H4 (cell line): ENCODE results near the gene OR6N2. TPM values are rescaled to one million over a fixed set of nuclear protein-coding genes. Genes with fewer than 3 reads are reported as not detected.

ENCODE experiments used
- DNase-seq: peaks from one replicate; pipeline ENCODE4 v3.0.0-alpha.2; 2015; ENCODE audit warnings: low spot score
- total RNA-seq: library from RNA; depleted of rRNA; stranded (reverse); fragments of >200 nt; shearing (Covaris generic); gene quantifications from 2 replicates; pipeline ENCODE4 v1.2.3, GENCODE V29; 2014; rRNA removed

OR6N2 gene, protein sequence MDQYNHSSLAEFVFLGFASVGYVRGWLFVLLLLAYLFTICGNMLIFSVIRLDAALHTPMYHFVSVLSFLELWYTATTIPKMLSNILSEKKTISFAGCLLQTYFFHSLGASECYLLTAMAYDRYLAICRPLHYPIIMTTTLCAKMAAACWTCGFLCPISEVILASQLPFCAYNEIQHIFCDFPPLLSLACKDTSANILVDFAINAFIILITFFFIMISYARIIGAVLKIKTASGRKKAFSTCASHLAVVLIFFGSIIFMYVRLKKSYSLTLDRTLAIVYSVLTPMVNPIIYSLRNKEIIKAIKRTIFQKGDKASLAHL
- total RNA-seq, result not detected in 2 replicates

DNA sequence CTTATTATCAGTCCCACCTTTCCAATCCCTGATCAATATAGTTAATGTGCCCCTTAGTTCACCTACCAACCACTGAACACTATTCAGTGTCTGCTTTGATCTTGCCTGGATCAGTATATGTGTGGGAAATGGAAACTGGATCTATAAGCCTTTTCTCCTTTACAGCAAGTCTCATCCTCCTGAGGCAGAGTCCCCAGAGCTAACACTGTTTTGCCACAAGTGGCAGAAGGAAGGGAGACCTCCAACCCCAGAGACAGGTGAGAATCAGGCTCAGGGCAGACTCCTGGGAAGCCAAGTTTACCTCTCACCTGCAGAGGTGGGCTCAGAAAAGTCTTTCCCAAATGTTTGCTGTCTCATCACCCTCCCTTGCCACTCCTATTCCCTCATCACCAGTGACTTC, at the start of gene OR6N2:
Gene OR6N2 (minus strand): TSS at position 101 of the 400 bp plus-strand sequence. CDS start 3,569 bp downstream, outside the sequence.
- no peak for DNase-seq

DNA sequence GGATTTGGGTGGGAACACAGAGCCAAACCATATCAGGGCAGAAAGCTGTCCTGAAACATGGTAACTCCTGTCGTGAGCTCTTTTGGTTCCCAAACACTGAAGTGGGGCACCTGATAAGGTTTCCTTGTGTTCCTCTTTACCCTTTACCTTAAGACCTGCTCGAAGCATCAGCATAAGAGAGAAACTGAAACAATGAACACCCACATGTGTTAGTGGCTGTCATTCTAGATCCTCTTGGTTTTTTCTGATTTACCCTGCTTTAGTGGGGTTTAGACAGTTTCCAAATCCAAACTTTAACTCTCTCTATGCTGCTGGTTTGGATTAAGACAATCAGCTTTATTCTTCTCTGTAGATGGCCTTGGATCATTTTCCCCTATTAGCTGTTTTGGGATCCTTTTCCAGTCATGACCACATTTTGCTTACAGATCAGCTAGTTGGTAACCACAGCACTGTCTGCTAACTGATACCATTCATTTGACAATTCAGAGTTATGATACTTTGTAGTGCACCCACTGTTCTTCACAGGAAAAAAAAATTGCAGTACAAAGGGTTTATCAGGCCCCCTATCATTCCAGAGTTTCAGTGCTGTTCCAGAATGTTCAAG, 49.2 kb upstream of the OR6N2 start:
- no peak for DNase-seq

DNA sequence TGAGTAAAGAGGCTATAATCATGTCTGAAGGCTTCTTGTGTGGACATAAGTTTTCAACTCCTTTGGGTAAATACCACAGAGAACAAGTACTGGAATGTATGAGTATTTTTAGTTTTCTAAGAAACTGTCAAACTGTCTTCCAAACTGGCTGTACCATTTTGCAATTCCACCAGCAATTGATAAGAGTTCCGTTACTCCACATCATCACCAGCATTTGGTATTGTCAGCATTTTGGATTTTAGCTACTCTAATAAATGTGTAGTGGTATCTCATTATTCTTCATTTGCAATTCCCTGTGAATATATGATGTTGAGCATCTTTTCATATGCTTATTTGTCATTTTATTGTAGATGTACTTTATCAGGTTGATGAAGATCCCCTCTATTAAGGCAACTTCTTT, 40.7 kb upstream of the OR6N2 start:
- DNase-seq, result no peak

DNA sequence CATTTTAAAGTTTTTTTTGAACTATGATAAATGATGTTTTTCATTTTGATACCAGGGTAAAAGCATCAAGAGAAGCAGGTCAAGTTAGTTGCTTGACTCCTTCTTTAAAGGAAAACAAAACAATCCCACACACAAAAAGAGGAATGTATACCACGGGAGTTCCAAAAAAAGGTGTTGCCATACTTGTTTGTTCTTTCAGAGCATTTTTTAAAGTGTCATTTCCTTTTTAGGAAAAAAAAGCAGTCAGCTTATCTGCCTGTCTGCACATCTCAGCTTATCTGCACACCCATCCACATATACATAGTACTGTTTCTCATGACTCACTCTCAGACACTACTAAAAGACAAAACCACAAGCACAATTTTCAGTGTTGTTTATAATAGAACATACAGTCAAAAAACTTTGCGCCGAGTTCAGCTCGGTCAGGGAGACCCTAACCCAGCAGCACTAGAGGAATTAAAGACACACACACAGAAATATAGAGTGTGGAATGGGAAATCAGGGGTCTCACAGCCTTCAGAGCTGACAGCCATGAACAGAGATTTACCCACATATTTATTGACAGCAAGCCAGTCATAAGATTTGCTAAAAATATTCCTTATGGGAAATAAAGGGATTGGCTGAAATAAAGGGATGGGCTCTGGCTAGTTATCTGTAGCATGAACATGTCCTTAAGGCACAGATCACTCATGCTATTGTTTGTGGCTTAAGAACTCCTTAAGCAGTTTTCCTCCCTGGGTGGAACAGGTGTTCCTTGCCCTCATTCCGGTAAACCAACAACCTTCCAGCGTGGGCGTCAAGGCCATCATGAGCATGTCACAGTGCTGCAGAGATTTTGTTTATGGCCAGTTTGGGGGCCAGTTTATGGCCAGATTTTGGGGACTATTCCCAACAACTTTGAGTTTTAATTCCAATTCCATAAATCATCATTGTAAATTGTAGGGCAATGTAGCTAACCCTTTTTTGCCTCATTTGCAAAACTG, 38.7 kb upstream of the OR6N2 start:
- peak; percentile 33 for DNase-seq

DNA sequence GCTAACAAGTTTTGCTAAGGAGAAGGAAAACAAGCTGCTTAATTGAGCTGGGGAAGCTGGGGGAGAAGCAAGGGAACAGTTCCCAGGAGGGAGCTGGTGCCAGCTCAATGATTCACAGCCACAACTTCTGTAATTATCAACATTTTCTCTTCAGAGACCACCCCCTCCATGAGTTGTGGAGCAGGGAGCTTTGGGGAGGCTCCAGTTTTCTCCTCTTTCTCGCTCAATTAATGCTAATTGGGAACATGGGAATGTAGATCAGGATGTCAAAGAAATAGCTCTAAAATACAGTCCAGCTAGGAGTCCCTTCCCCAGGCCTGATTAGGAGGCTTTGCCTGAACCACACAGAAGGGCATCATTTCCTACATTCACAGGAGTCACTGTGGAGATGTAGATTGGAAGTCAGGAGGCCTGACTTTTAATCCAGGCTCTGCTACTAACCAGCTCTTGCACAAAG, 38.0 kb upstream of the OR6N2 start:
- no peak for DNase-seq

DNA sequence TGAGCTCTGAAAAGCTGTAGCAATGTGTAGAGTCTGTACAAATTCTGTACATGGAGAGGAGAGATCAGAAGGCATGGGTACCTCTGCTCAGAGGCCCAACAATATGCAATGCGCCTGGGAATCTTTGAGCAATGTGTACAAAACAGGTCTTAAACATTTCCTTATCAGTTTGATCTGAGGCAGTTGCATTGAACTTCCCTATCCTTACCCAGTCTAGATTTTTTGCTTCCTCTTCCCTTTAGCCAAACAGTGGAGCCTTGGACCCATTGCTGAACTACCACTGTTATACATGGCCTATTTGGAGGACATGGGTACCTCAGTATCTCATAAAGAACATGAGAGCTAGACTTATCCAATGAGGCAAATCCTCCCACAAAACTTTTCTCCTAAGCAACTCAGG, 37.6 kb upstream of the OR6N2 start:
- no peak for DNase-seq

DNA sequence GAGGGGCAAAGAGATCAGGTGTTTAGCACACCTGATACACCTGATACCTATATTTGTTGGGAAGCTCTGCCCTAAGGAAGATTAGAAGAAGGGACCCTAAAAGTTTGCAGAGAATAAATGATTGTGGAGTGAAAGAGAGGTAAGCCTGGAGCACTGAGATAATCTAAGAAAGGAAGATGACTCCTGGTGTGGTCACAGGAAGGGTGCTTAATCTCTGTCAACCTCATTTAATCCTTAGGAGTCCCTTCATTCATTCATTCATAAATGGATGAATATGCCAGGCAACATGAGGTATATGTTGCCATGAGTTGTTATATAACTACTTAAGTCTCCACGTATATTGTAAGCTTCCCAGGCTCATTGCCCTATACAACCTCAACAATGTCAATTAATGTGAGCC, 34.0 kb upstream of the OR6N2 start:
- DNase-seq, result no peak

DNA sequence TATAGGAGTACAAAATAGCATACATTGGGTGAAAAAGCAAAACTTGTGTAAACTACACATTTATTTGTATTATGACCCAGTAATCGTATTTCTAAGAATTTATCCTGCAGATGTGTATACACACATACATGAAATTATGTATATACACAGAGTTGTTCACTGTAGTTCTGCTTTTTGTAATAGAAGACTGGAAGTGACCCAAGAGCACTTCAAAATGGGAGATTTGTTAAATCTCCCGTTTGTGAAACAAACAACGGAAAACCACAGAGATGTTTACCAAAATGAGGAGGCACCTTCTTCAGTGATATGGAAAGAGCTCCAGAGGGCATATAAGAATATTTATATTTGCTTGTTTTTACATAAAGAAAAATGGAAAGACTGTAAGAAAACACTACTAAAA, 32.2 kb upstream of the OR6N2 start:
- DNase-seq, result no peak

DNA sequence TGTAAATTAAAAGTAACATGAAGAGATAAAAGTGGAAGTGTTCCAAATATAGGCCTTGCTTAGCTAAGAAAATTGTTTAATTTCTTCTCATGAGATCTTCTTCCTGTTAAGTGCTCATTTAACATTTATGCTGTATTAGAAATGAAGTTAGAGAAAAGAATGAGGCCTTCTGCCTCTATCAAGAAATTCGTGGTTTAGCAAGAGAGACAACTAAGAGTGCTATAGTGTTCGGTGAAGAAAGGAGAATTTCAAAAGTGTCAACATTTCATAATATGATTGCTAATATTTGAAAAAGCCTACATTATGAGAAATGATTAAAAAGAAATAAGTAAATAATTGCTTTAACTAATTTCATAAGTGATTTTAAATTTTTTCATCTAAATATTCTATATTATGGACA, 31.3 kb upstream of the OR6N2 start:
- DNase-seq, result no peak

DNA sequence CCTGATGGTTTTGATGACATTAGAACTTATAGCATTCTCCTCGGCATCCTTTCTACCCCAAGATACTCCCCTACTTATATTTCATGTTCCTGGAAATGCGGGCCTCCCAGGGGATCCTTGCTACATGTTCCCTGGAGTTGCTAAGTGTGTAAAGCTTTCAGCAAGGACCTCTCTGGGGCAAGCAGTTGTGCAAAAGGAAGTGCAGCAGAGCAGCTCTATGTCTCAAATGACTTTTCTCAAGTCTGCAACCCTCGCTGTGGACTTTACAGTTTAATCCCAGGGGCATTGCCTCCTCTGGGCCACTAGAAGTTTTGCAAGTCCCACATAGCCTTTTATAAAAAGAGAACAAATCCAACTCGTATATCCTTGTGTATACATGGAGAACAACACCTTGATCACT, 29.3 kb upstream of the OR6N2 start:
- DNase-seq, result no peak

DNA sequence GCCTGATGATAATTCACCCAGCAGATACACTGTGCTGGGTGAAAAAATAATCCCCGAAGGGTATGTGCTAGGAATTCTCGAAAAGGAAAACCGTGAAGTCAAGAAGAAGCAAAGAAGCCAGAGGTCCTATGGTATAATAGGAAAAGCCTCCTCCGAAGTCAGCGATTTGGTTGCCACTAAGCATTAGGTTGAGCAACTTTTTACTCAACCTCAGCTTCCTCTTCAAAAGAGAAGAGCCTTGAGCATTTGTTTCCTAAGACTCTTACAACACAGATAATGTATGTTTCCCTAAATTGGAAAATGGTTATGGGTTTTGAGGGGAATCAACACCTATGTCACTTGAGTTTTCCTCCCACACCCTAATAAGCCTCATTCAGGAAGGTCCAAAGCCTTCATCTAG, 28.9 kb upstream of the OR6N2 start:
- DNase-seq, result no peak

DNA sequence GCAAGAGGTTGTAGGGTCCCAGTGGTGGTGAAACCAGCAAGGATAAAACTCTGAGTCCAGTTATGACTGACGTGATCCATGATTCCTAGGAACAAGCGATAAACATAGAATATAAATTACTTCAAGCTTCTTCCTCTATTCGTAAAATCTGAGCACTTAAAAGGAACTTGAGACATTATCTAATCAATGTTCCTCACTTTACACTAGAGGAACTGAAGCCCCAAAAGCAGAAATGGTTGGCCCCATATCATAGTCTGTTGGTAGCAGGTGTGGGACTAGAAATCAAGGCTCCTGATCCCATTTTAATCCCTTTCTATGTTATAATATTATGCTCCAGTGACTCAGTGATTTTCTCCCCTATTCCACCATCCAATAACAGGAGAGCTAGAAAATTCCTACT, 28.3 kb upstream of the OR6N2 start:
- no peak for DNase-seq

DNA sequence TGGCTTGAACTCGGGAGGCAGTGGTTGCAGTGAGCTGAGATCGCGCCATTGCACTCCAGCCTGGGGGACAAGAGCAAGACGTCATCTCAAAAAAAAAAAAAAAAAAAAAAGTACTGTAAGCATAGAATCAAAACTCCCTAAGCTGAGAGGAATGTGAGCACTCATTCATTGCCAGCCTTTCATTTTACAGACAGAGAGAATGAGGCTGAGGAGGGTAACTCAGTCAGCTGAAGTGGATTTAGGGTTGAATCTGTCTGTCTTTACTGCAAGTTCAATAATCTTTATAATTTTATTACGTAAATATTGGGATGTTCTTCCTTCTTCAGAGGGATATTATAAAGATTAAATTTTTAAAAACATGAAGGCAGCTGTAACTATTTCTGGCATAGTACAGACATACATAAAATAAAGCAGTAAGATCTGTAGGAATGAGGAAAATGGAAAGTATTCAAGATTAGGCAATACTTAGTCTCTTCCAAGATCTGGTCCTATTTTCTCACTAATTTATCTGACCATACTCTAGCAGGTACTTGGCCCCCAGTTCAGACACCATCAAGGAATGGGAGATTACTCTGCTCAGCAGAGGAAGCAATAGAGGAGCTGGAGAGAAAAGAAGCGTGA, 26.0 kb upstream of the OR6N2 start:
- DNase-seq, result no peak

DNA sequence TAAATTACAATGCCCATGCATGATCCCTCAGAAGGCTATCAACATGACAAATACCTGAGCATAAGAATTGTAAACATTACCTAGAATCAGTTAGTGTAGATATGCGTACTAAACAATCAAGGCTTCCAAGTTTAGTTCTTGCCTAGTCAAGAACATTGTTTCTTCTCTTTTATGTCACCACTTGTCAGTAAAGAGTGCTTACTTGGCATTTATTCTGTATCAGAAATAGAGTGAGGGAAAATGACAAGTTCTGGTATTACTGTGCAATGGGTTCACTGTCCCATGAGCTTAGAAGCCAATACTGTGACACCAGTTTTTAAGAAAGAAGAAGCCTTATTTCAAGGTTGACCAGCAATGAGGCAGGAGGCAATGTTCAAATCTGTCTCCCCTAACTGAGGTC, 22.7 kb upstream of the OR6N2 start:
- DNase-seq, result no peak

DNA sequence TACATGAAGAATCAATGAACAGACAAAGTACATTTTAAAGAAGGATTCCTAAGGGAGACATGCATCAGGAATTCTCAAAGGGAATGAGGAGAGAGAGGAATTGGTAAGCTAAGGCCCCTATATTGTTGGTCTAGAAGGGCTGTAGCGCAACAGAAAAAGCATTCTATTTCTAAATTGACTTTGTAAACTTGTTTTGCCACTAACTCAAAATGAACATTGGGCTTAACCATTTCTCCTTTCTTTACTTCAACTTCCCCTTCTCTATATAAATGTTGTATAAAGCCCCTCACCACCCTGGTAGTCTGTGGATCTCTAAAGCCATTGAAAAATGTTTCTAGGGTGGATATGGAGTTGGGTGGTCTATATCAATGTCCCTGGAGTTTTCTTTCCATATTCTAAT, 20.4 kb upstream of the OR6N2 start:
- DNase-seq, result no peak

DNA sequence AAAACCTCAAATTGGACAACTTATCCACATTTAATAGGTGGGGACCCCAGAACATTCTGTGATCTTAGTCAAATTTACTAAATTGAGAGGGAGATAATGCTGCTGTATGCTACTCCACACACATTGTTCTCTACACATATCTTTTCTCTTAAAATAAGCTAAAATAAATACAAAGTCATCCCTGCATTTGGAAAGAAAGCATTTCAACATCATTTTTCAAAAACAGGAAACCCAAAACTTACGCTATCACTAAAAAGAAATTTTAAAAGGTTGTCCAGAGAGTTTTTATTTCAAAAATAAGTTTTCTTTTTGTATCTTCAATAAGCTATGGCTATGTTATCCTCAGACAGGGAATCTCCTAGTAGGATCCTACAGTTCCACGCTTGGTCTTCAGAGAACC, 19.5 kb upstream of the OR6N2 start:
- DNase-seq, result no peak

DNA sequence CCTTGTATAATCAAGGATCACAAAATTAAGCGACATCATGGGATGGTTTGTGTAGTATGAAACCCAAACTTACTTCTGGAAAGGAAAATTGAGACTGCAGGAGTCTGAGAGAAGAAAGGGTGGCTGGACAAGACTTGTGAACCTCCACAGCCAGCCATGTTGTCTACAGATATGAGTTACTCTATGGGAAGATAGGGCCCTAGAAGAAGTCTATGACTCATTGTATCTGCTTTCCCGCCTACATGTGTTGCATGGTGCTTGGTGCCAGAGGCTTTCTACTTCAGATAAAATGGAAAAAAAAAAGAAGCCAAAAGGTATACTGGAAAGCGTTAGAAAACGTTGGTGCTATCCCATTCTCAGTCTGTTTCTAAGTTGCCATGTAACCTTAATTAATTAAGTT, 18.7 kb upstream of the OR6N2 start:
- no peak for DNase-seq

DNA sequence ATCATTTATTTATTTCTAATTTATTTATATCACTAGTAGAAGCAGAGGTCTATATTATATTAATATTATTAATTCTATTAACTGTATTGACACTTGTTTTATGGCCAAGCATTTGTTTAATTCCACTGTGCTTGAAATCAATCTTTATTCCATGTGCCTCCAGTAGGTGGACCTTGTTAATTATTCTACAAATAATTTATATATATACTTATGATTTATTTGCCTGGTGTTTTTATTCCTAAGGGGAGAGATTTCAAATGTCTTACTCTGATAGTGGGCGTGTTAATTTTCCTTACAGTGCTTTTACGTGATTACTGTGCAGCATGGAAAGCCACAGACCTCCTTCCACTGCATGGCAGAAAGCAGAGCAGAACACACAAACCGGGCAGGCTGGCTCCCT, 17.5 kb upstream of the OR6N2 start:
- no peak for DNase-seq

DNA sequence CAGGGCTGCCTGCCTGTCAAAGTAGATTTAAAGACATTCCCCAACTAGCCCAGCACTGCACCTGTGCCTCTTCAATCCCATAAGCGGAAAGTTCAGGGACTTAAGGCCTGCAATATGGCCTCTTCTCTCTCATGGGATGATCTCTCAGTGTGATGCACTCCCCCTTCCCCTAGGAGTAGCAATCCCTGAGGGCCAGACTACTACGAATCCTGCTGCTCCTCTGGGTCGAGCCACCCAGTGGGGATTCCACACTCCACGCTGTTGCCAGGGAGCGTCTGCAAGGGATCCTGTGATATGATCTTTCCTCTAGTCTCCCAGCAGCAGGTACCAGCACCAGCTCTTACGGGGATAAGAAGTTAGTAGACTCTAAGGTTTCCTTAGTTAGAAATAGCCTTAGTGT, 13.2 kb upstream of the OR6N2 start:
- no peak for DNase-seq

DNA sequence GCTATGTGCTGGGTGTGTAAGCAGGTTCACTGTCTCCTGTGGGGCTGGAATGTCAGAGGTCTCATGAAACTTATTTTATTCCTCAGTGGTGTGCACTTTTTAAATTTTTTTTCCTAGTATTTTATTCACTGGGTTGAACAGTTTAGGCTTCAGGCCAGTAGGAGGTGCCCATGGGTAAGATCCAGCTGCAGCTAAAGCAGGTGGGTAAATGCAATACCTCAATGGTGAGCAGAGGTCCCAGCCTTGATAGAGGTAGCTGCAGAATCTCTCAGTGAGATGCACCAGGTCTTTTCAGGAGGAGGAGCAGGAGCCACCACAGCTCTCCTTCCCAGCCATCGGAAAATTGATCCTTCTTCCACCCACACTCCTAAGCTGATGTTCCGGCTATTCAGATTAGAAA, 12.6 kb upstream of the OR6N2 start:
- no peak for DNase-seq

DNA sequence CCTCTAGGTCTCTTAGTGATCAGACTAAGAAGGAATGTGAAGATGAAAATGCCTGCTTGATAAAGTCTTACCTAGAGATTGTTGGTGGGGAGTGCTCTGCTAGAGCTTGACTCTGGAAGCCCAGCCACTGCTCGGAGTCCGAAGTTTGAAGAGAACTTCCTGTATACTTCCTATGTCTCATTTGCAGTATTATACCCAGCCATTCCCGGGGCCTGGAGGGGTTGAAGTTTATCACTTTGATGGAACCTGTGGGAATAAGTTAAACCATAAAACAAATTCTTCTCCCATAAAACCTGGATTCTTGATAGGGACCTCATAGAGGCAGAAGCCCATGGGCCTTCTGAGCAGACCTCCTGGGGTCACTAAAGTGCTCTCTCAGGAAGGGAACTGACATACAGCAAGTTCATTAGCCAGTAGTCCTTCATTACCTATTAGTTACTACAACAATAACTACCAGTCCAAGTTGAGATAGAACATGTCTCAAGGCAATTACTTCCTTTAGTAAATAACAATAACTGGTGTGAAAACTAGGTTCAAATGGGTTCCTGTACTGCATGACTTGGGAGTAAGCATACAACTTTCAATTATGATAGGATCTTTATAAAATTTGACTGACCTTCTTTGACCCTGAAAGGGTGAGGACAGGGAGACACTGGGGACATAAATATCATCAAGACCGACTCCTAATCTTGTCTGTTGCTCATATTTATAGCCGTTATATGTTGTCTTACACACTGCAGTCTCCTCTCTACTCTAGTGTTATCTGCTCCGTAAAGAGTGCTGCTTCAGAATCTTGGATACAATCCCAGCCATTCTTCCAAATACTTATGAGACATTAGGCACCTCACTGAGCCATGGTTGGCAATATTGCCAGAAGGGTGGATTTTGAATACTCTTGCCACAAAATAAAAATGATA, 8.8 kb downstream of the OR6N2 start, which contains the start of gene OR6N1:
Gene OR6N1 (minus strand): TSS at position 246 of the 917 bp plus-strand sequence. CDS start 5,513 bp downstream, outside the sequence.
- DNase-seq, result no peak
